ENCODE data around the gene NLE1.

NLE1 gene

DNA sequence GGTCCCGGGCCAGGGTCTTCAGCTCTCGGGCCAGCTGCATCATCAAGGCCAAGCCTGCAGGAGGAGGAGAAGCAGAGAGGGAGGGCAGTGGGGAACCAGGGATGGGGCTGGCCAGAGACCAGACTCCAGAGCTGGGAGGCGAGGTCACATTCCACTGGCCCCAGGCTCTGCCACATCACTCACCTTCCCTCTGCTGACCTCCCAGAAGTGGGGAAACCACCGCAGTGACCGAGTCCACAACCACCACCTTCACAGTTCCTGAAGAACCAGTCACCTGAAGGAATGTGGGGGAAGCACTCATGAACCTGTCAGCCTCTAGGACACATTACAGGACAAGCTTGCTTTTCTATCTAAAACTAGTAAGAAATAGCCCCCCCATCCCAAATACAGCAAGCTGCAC lies 38.8 kb downstream of the NLE1 start:
- TF ChIP-seq TAF1 (IDR thresholded peaks at IDR 0.05; ENCODE audit: borderline replicate concordance, insufficient read depth, low read length) (no peak), POLR2AphosphoS5 (IDR thresholded peaks at IDR 0.05; ENCODE audit: low read depth, low read length) (no peak), FOXP2 (optimal IDR thresholded peaks at IDR 0.05; ENCODE audit: borderline replicate concordance, extremely low read depth, extremely low read length, insufficient read depth) (no peak), SIN3A (IDR thresholded peaks at IDR 0.05; ENCODE audit: borderline replicate concordance, insufficient read depth, low read length) (no peak)
- TF ChIP-seq, protein P1, sequence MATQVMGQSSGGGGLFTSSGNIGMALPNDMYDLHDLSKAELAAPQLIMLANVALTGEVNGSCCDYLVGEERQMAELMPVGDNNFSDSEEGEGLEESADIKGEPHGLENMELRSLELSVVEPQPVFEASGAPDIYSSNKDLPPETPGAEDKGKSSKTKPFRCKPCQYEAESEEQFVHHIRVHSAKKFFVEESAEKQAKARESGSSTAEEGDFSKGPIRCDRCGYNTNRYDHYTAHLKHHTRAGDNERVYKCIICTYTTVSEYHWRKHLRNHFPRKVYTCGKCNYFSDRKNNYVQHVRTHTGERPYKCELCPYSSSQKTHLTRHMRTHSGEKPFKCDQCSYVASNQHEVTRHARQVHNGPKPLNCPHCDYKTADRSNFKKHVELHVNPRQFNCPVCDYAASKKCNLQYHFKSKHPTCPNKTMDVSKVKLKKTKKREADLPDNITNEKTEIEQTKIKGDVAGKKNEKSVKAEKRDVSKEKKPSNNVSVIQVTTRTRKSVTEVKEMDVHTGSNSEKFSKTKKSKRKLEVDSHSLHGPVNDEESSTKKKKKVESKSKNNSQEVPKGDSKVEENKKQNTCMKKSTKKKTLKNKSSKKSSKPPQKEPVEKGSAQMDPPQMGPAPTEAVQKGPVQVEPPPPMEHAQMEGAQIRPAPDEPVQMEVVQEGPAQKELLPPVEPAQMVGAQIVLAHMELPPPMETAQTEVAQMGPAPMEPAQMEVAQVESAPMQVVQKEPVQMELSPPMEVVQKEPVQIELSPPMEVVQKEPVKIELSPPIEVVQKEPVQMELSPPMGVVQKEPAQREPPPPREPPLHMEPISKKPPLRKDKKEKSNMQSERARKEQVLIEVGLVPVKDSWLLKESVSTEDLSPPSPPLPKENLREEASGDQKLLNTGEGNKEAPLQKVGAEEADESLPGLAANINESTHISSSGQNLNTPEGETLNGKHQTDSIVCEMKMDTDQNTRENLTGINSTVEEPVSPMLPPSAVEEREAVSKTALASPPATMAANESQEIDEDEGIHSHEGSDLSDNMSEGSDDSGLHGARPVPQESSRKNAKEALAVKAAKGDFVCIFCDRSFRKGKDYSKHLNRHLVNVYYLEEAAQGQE (IDR thresholded peaks at IDR 0.05; ENCODE audit: insufficient read depth in 1 of 2, low read depth in 2 of 2, low read length in 2 of 2), result no peak

- no peak for TF ChIP-seq SIN3A (IDR thresholded peaks at IDR 0.05; ENCODE audit: borderline replicate concordance, insufficient read depth, low read length)
- no peak for TF ChIP-seq TAF1 (IDR thresholded peaks at IDR 0.05; ENCODE audit: borderline replicate concordance, insufficient read depth, low read length)
- TF ChIP-seq POLR2AphosphoS5 (IDR thresholded peaks at IDR 0.05; ENCODE audit: low read depth, low read length), result no peak
- TF ChIP-seq, protein P1 (IDR thresholded peaks at IDR 0.05; ENCODE audit: insufficient read depth in 1 of 2, low read depth in 2 of 2, low read length in 2 of 2), result no peak
- TF ChIP-seq FOXP2 (optimal IDR thresholded peaks at IDR 0.05; ENCODE audit: borderline replicate concordance, extremely low read depth, extremely low read length, insufficient read depth), result no peak
These were observed 40.4 kb downstream of the NLE1 start for GRCh38 chr17:35101725-35102124.

DNA sequence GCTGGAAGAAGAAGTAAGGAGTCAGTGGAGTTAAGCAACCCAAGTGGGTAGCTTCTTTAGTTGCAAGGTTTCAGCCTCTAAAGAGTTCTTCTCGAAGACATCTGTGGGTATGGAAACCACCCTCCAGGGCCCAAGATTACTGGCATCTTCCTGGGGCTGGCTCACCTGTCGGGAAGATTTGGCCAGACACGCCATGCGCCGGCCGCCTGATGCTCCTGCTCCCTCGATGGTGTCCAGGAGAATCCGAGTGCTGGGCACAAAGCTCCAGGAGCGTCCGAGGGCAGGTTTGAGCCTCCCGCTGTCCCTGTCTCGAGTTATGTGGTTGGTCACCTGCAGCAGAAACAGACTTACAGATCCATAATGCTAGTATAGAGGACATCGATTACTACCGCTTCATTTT lies 41.1 kb downstream of the NLE1 start:
- TF ChIP-seq FOXP2 (optimal IDR thresholded peaks at IDR 0.05; ENCODE audit: borderline replicate concordance, extremely low read depth, extremely low read length, insufficient read depth), result no peak
- TF ChIP-seq TAF1 (IDR thresholded peaks at IDR 0.05; ENCODE audit: borderline replicate concordance, insufficient read depth, low read length), result no peak
- no peak for TF ChIP-seq SIN3A (IDR thresholded peaks at IDR 0.05; ENCODE audit: borderline replicate concordance, insufficient read depth, low read length)
- no peak for TF ChIP-seq POLR2AphosphoS5 (IDR thresholded peaks at IDR 0.05; ENCODE audit: low read depth, low read length)
- TF ChIP-seq, protein P1 (IDR thresholded peaks at IDR 0.05; ENCODE audit: insufficient read depth in 1 of 2, low read depth in 2 of 2, low read length in 2 of 2), result no peak

GRCh38 chr17:35099908-35100307 lies 42.2 kb downstream of the NLE1 start:
- TF ChIP-seq POLR2AphosphoS5 (IDR thresholded peaks at IDR 0.05; ENCODE audit: low read depth, low read length), result no peak

GRCh38 chr17:35097776-35098175 lies 44.3 kb downstream of the NLE1 start:
- TF ChIP-seq, protein P1 (IDR thresholded peaks at IDR 0.05; ENCODE audit: insufficient read depth in 1 of 2, low read depth in 2 of 2, low read length in 2 of 2), result no peak
- TF ChIP-seq POLR2AphosphoS5 (IDR thresholded peaks at IDR 0.05; ENCODE audit: low read depth, low read length) (no peak), TAF1 (IDR thresholded peaks at IDR 0.05; ENCODE audit: borderline replicate concordance, insufficient read depth, low read length) (no peak), FOXP2 (optimal IDR thresholded peaks at IDR 0.05; ENCODE audit: borderline replicate concordance, extremely low read depth, extremely low read length, insufficient read depth) (no peak), SIN3A (IDR thresholded peaks at IDR 0.05; ENCODE audit: borderline replicate concordance, insufficient read depth, low read length) (no peak)
